Stimulated activated CD4-positive, alpha-beta T cell treated with anti-CD3 and anti-CD28 coated beads, Interleukin-1b, Interleukin-23, amount 100 ng/mL, for 24 hours (primary cell): ENCODE results near the gene SLF2.
"Not testable (repeated sequence)": the region's sequence is repeated elsewhere in the genome, so short reads cannot be mapped to it uniquely, and the experiment has no call there.

Source experiments
- DNase-seq, 4 experiments: peaks; one replicate each; pipeline ENCODE4 v3.0.0-alpha.2; 2020; ENCODE audit warnings: low read depth in 4 of 4, low spot score in 1 of 4

The SLF2 gene

DNA sequence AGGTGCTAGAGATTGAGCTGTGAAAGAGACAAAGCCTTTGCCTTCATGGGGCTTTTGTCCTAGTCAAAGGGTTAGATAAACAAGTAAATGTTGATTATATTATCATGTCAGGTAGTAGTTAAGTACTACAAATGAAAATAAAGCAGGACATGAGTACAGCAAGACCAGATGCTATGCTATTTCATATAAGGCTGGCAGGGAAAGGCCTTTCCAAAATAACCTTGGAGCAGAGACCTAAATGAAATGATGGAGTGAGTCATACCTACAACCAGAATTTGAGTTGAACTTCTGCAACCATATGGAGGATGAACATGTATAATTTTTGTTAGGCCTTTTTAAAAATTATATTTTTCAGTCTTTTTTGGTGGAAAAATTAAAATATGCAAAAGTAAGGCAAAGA lies 33.0 kb downstream of the SLF2 start:
- no peak for DNase-seq

DNA sequence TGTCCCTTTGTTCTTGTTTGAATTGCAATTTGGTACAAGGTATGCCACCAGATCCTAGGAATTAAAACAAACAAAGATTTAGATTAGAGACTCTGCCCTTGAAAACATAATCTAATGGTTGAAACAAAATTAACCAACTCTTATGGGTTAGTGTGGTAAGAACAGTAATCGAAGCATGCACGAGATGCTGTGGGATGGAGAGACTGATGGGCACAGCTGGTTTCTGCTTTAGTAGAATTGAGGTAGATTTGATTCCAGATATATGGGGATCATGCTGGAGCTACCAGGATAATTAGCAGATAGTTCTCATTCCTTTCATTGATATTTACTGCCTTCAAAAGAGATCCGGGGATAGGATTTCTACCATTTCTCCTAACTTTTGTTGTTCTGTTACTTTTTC lies 36.2 kb downstream of the SLF2 start:
- no peak for DNase-seq

DNA sequence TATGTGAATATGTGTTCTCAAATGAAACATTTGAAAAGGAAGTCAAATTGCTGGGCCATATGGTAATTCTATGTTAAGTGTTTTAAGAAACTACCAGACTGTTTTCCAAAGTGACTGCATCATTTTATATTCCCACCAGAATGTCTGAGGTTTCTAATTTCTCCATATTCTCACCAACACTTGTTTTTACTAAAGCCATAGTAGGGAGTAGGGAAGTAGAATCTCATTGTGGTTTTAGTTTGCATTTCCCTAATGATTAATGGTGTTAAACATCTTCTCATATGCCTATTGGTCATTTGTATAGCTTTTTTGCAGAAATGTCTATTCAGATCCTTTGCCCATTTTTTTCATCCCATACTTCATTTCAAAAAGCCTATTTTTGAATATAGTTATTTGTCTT lies 47.5 kb downstream of the SLF2 start:
- no peak for DNase-seq

DNA sequence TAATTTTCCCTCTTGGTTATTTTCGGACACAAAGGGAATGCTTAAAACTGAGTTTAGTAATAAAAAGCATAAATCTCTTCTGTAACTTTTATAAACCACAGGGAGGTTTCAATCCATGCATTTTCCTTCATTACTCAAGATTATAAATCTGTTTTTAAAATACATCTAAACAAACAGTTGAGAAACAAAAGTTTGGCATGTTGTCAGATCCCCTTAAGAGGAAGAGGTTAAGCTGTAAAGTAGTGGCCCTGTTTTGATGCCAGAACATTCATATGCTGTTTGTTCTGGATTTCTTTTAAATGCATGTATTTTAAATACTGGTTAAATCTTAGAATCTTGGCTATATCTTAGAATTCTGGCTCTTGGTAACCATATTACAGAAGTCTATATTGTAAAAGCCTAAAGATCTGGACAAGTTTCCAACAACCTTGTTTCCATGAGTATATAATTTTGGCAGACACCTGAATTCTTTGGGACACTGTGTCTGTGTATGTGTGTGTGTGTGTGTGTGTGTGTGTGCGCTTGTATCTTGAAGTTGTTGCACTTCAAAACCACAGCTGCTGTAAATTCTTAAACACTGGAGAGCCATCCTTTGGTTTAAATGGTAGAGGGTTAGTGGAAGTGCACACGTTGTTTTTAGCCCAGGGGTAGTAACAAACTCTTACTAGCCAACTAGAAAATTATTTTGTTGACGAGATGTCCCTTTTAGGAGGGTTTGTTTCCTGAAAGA lies 49.8 kb downstream of the SLF2 start:
- DNase-seq: no peak

DNA sequence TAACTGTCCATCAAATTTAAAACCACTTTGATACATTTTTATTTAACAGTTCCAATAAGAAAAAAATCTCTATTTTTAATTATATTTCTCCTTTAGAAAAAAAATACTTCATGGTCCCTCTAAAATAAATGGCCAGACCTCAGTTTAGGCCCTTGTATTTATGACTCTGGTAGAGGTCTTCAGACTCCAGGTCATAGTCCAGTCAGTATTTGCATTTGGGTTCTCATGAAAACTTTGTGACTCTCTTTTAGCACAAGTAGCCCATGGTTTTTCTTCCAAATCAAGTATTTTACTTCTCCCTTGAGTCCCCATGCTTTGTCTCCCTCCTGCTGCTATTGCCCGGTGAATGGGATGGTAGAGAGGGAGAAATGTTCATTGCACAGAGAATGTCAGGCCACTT lies 51.1 kb downstream of the SLF2 start:
- DNase-seq: no peak

DNA sequence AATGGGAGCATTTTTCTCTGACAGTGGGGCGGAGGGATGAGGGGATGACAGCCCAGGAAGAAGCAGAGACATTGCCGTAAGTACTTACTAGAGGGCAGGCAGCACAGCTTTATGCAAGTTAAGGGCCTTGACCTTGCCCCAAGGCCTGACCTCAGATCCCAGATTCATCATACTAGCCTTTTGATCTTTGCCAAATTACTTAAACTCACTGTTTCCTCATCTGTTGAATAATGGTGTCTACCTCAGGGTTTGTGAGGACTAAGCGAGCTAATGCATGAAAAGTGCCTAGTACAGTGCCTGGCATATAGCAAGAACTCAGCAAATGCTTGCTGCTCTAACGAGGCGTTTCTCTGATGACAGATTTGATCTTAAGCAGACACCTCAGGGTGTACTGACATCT lies 53.1 kb downstream of the SLF2 start:
- no peak for DNase-seq

DNA sequence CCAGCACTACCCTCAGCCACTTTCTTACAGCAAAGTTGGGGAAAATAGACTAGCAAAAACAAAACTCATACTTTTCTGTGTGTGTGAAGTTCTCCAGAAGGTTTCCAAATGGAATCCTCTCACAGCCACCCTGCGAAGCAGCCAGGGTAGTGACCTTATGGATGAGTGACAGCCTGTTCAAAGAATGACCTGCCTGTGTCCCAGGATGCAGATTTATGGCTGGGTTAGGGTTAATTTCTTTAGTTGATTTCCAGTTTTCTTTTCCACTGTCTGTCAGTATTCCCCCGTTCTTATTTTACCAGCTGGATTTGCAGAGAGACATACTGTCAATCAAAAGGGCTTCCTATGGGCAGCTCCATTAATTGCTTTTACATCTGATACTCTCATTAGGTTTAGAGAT lies 54.1 kb downstream of the SLF2 start:
- no peak for DNase-seq

DNA sequence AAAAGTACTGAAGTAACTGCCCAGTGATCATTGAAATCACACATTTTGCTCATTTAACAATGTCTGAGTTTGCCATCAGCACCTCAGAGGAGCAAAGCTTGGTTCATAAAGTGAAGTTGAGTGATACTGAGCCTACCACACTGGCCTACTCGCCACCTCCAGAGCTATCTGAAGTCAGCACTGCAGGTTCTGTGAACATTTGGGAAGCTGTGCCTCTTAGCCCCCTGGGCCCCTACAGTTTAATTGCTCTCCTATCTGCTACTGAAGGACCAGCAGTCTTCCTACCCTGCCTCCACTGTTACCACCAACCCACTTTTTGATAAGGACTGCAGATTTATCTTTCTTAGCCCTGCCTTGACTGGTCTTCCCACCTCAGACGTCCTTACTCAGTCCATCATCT lies 54.6 kb downstream of the SLF2 start:
- no peak for DNase-seq

DNA sequence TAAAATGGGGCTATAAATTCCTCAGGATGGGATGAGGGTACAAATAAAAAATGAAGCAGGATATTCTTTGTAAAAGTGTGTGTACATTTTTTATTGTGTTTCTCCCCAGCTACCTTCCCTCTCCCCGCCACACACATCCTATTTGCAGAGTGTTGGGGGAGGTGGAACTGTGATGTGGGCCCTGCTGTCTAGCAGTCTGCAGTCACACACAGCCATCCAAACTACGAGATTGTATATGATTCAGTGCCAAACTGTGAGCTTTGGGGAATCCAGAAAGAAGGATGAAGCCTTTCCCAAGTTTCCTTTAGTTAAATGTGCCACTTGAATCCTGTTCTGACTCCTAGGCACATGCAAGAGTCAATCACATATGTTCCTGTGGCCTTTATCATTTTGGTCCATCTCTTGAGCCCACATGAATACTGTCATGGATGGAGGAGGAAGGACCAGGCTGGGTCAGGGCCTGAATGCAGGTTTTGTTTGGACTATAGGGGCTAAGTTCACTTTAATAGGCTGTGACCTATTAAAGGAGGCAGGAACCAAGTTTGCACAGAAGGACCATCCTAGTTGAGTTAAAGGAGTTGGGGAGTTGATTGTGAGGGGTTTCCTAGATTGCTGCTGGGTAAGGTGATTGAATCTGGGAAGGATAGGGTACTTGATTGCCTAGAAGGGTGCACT lies 55.4 kb downstream of the SLF2 start:
- no peak for DNase-seq

DNA sequence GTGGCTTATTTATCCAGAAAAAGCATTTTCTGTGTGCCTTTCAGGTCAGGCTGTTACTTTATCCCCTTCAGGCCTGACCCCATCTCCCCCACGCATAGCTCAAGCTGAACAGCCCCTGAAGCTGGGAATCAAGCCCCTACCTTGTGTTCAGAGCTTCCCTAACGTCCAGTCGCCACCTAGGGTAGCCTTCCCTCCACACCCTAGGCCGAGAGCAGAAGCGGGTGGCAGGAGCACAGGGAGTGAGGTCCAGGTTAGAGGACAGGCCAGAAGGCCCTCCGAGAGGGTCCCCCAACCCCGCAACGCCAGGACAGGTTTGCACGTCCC lies 56.1 kb downstream of the SLF2 start:
- DNase-seq: no peak

DNA sequence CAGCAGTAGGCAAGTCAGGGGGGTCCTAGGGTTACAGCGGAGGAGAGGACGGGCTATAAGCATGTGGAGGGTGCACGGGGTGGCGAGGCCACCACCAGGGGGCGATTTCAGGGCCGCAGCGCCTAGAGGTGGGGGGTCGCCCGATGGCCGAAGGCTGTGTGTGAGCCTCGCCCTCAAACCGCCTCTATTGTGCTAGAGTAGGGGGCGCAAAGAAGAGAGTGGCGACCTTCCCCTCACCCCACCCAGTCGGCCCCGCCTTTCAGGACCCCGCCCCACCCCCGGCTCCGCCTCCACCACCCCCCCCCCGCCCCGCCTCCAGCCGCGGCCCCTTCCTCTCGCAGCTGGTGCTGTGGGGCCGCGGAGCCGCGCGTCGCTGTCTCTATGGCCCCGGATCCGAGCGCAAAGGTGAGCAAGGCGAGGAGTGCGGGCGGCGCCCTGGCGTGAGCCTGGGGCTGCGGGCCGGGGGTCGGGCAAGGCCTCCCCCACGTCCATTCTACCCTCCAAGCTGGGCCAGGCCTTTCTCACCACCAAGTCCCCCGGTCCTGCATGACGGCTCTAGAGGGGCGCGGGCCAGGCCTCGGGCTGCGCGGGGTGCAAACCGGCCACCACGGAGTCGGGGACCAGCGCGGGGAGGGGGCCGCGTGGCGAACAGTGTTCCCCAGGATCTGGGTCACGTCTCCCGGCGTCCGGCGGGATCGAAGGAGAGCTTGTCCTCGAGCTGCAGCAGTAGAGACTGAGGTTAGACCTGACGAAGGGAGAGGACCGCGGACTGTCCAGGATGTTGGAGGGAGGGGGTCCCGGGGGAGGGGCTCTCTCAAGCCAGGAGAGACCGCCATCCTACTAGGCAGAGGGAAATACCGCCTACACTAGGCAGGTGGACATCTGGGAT lies 56.7 kb downstream of the SLF2 start, which contains the start of gene SEMA4G:
SEMA4G (plus strand) TSS at position 318 of the 889 bp plus-strand sequence. CDS start 3,409 bp downstream, outside the sequence.
- DNase-seq: peak in 2 of 4 experiments; percentile 26 to 28

DNA sequence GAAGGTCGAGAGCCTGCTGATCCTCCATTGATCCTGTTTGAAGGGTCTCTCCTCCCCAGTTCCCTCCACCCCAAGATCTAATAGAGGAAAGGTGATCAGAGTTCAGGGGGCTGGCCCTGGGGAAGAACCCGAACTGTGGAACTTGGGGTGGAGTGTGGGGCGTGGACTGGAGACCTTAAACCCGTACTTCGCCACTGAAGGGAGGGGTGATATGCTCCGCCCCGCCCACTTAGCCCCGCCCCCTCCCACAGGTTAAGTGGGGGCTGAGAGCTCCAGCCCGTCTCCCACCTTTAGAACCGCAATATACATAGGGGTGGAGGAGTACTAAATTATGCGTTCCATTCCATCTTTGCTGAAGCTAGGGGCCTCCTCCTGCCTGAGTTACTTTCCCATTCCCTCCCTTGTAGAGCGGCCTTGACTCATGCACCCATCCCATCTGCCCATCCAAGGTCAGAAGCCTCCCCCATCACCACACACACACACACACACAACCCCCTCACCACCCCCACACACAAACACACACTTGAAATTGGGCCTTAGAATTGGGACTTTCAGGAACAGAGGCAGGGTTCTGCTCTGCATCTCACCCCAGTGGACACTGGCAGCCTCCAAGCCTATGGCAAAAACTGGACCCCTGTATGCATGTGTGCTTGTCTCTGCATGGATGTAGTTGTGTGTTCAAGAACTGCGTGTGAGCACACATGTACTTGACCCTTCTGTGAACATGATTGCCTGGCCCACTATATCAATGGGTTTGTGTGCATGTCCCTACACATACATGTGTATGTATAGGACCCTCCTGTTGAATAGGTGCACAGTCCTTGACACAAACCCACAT lies 57.5 kb downstream of the SLF2 start:
- DNase-seq: no peak

DNA sequence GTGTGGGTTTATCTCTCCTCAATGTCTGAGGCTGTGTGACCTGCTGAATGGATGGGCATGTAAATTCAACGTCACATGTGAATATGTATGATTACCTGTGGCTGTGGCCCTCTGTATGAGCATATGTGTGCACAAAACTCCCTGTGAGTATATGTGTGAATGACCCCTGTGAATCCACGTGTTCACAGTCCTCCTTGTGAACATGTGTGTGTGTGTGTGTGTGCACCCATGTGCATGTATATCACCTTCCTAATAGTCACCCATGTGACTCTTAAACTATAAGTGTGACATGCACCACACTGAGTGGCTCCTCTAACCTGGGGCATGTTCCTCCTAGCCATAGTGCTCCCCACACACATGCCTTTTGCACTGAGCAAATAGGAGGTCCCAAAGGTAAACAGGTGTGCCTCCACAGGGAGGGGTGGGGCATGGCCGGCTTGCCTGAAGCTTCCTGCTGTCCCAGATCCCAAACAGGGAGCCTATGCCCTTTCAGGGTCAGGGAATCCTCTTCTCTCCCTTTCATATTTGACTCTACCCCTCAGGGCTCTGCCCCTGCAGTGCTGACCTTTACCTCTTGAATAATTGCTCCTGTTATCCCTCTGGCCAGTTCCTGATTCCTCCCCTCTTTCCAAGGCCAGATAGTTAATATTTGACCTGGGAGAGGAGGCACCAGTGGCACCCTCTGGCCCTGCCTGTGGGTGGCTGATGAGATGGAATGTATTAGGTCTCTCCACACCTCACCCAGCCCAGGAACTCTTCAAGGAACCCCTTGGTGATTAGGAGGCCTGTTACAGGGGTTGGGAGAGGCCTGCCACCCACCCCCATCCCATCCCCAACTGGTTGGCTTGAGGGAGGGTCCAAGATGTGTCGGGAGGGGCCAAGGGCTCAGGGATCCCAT lies 58.4 kb downstream of the SLF2 start:
- DNase-seq: no peak

DNA sequence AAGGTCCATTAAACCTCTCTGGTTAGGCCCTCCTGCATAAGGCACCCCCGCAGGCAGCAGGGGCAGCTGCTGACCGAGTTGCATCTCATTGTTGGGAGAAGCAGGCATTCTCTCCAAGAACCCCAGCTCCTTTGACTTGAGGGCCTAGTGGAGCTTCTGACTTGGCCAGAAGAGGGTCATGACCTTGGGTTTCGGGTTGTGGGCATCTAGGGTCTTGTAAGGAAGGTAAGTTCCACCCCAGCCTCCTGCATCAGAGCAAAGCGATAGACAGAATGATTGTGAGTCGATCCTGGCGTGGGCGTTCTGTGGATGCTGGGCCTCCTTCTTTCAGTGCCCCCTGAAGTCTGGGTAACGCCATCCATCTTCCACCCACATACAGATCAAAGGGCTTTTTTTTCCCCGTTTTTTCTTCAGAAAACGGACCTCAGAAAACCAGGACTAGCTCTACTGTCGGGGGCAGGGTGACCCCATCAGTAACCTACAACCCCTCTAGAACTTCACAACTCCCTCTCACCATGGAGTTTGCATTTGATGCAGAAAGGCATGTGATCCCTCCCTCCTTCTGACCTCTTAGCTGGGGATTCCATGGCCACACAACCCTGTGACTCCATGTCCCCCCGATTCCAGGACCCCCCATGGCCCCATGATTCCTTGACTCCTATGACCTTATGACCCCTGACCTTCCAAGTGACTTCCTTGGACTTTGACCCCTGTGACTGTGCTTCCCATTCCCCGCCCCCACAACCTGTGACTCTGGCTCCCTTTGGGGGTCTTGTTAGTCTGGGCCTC lies 59.5 kb downstream of the SLF2 start:
- DNase-seq: no peak

DNA sequence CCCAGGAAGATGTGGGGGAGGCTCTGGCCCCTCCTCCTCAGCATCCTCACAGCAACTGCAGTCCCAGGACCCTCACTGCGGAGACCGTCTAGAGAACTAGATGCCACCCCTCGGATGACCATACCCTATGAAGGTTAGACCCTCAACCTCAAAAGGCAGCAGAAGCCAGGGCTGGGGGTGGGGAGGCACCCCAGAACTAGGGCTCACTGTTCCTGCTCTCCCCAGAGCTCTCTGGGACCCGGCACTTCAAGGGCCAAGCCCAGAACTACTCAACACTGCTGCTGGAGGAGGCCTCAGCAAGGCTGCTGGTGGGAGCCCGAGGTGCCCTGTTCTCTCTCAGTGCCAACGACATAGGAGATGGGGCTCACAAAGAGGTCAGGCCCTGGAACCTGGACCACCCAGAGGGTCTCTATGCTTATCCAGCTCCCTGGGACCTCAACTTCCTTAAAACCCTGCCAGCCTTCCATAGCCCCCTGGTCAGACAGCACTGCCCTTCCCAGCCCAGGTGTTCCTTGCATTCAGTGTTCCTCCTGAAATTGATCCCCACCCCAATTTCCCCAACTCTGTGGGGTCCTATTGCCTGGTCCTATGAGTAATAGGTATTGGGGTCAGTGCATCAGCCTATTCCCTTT lies 60.3 kb downstream of the SLF2 start:
- DNase-seq: no peak

DNA sequence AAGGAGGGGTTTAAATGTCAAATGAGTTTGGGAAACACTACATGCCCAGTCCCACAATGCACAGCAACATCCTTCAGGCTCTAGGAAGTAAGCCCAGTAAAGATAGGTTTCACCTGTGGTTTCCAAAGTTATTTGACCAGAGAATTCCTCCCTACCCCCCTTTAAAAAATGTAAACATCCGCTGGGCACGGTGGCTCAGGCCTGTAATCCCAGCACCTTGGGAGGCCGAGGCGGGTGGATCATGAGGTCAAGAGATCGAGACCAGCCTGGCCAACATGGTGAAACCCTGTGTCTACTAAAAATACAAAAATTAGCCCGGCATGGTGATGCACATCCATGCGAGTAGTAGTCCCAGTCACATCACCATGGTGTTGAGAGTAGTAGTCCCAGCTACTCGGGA lies 62.6 kb downstream of the SLF2 start:
- not testable (repeated sequence) for DNase-seq

DNA sequence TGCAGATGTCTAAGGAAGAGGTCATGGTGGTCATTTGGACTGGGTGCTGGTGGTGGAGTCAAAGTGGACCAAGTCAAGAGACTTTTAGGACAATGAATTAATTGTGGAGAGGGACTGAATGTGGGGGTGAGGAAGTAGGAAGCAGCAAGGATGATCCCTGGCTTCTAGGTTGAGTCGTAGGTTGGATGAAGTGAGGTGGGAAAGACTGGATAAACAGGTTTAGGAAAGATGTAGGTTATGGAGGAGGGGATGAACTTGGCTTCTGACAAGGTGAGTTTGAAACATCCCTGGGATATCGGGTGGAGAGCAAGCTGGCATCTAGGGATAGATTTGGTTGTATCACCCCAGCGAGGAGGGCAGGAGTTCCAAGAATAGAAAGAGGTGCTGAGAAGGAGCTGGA lies 64.1 kb downstream of the SLF2 start:
- no peak for DNase-seq

DNA sequence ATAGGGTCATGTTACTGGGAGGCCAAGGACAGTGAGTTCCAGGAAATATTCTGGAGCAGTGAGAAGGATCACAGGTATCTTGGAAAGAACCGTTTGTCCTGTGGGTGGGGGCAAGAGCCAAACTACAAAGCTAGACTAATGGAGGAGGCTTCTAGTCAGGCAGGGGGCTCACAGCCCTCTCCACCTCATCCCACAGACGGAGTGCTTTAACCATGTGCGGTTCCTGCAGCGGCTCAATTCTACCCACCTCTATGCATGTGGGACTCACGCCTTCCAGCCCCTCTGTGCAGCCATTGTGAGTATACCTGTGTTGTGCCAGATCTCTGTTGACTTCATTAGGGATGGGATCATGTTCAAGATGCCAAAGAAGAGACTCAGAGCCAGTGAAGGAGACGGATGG lies 64.7 kb downstream of the SLF2 start:
- no peak for DNase-seq
